Peyer's patch (tissue), 4 donors: Measurements from ENCODE around the gene RPL14. TPM values are rescaled to one million over a fixed set of nuclear protein-coding genes. Genes with fewer than 3 reads are reported as not detected.

Experiments
- DNase-seq, 3 donors: peaks; one replicate each; pipeline ENCODE4 v3.0.0-alpha.2; 2017 to 2019
- H3K27ac ChIP-seq, 4 donors: fragments of 200-600 bp; sonication (generic); one replicate each; pipeline ENCODE4 v1.5.1; 2016 to 2019
- H3K27me3 ChIP-seq, 2 donors: fragments of 200-600 bp; sonication (generic); one replicate each; pipeline ENCODE4 v1.5.1; 2019
- H3K36me3 ChIP-seq, 3 donors: fragments of 200-600 bp; sonication (generic); one replicate each; pipeline ENCODE4 v1.5.1; 2016 to 2019
- H3K4me1 ChIP-seq, 4 donors: fragments of 200-600 bp; sonication (generic); one replicate each; pipeline ENCODE4 v1.5.1; 2016 to 2019
- H3K4me3 ChIP-seq, 4 donors: fragments of 200-600 bp; sonication (generic); 1 replicate in 3 of 4; 2 replicates in 1 of 4; pipeline ENCODE4 v1.5.1; 2016 to 2019; ENCODE audit warnings: mild to moderate bottlenecking in 1 of 4
- H3K9me3 ChIP-seq, 4 donors: fragments of 200-600 bp; sonication (generic); one replicate each; pipeline ENCODE4 v1.5.1; 2016 to 2019; ENCODE audit warnings: mild to moderate bottlenecking in 1 of 4
- CTCF ChIP-seq, 6 experiments: fragments of 450-650 bp in 4 of 6; fragments of 200-600 bp in 2 of 6; sonication (generic) in 1 of 6; IDR thresholded peaks; one replicate each; pipeline ENCODE4 v1.5.1; 2017 to 2019; ENCODE audit warnings: antibody characterized with exemption in 6 of 6, mild to moderate bottlenecking in 3 of 6, moderate library complexity in 1 of 6
- POLR2A ChIP-seq, 2 donors: fragments of 450-650 bp; IDR thresholded peaks; one replicate each; pipeline ENCODE4 v1.5.1; 2017; ENCODE audit warnings: antibody characterized with exemption in 2 of 2, mild to moderate bottlenecking in 2 of 2, moderate library complexity in 2 of 2
- total RNA-seq, 4 donors: library from RNA; depleted of rRNA; stranded (reverse); fragments of >200 nt; gene quantifications; one replicate each; pipeline ENCODE4 v1.1.0, GENCODE V29; 2016

The RPL14 gene
- total RNA-seq, 4 donors from 2014 or later = 102 to 406 (median 172) TPM

- H3K36me3 ChIP-seq = no peaks in the 10 kb centered on the region
- no peak overlapping the region for H3K27ac ChIP-seq
- TF ChIP-seq CTCF (IDR thresholded peaks at IDR 0.05) (no peak), POLR2A (IDR thresholded peaks at IDR 0.05) (no peak)
- no peaks in the 10 kb centered on the region for H3K4me1 ChIP-seq
- no peaks in the 10 kb centered on the region for H3K27me3 ChIP-seq
- H3K9me3 ChIP-seq = no peaks in the 10 kb centered on the region
- DNase-seq = no peak
- no peak overlapping the region for H3K4me3 ChIP-seq
Measured at GRCh38 chr3:40427045-40427669, 30.0 kb upstream of the RPL14 start.

GRCh38 chr3:40432793-40433192 lies 24.3 kb upstream of the RPL14 start:
- Histone ChIP-seq H3K9me3 (no peaks in the 10 kb centered on the region), H3K27me3 (no peaks in the 10 kb centered on the region), H3K4me1 (no peaks in the 10 kb centered on the region), H3K4me3 (no peak overlapping the region), H3K36me3 (no peaks in the 10 kb centered on the region), H3K27ac (no peak overlapping the region)
- TF ChIP-seq CTCF (IDR thresholded peaks at IDR 0.05) (peak in 1 of 6 experiments; percentile 7), POLR2A (IDR thresholded peaks at IDR 0.05) (no peak)
- DNase-seq = no peak

GRCh38 chr3:40437889-40438288 lies 19.2 kb upstream of the RPL14 start:
- no peak for DNase-seq
- Histone ChIP-seq H3K36me3 (no peaks in the 10 kb centered on the region), H3K4me1 (no peaks in the 10 kb centered on the region), H3K27me3 (no peaks in the 10 kb centered on the region), H3K9me3 (no peaks in the 10 kb centered on the region), H3K27ac (no peak overlapping the region), H3K4me3 (no peak overlapping the region)
- TF ChIP-seq CTCF (IDR thresholded peaks at IDR 0.05) (no peak), POLR2A (IDR thresholded peaks at IDR 0.05) (no peak)

GRCh38 chr3:40445062-40445461 lies 12.1 kb upstream of the RPL14 start:
- Histone ChIP-seq H3K9me3 (no peaks in the 10 kb centered on the region), H3K27ac (no peak overlapping the region), H3K4me1 (no peaks in the 10 kb centered on the region), H3K36me3 (no peaks in the 10 kb centered on the region), H3K4me3 (no peak overlapping the region), H3K27me3 (no peaks in the 10 kb centered on the region)
- no peak for DNase-seq
- no peak for TF ChIP-seq POLR2A (IDR thresholded peaks at IDR 0.05)
- no peak for TF ChIP-seq CTCF (IDR thresholded peaks at IDR 0.05)

- DNase-seq = no peak
- Histone ChIP-seq H3K36me3 (no peaks in the 10 kb centered on the region), H3K4me3 (no peak overlapping the region), H3K27me3 (no peaks in the 10 kb centered on the region), H3K27ac (no peak overlapping the region), H3K4me1 (no peaks in the 10 kb centered on the region), H3K9me3 (no peaks in the 10 kb centered on the region)
- TF ChIP-seq POLR2A (IDR thresholded peaks at IDR 0.05) (no peak), CTCF (IDR thresholded peaks at IDR 0.05) (no peak)
Measured at GRCh38 chr3:40445880-40446279, 11.3 kb upstream of the RPL14 start.

- Histone ChIP-seq H3K27me3 (no peaks in the 10 kb centered on the region), H3K4me3 (no peak overlapping the region), H3K36me3 (no peaks in the 10 kb centered on the region), H3K4me1 (peaks cover 0 to 7% (median 0%) of the 10 kb centered on the region in 4 donors), H3K27ac (no peak overlapping the region), H3K9me3 (no peaks in the 10 kb centered on the region)
- no peak for TF ChIP-seq CTCF (IDR thresholded peaks at IDR 0.05)
- TF ChIP-seq POLR2A (IDR thresholded peaks at IDR 0.05) = no peak
- no peak for DNase-seq
Measured at GRCh38 chr3:40450438-40450837, 6.7 kb upstream of the RPL14 start.
